ENCODE results near the gene CLDN4. TPM values are rescaled to one million over a fixed set of nuclear protein-coding genes. Genes with fewer than 3 reads are reported as not detected.

The CLDN4 gene
- total and polyA plus RNA-seq, 9 of the 15 experiments (the other 6 are each of a cell fraction or from before 2014, with no cell fraction given): 0.05 to 0.60 (median 0.06) TPM; not detected in 3

GRCh38 chr7:73851410-73852338 is 20.9 kb downstream of the CLDN4 start (continued):
- TF ChIP-seq THRB (CRISPR knock-in tag; conservative IDR thresholded peaks at IDR 0.05) (no peak), NFE2L1 (tag; IDR thresholded peaks at IDR 0.05; ENCODE audit: borderline replicate concordance, low read depth) (no peak), MEF2D (tag; conservative IDR thresholded peaks at IDR 0.05; ENCODE audit: low read depth) (peak; percentile 51; the same call in 1 of the 2 replicates), THAP7 (CRISPR knock-in tag; IDR thresholded peaks at IDR 0.05) (no peak), TAF7 (tag; IDR thresholded peaks at IDR 0.05) (no peak), ZHX1 (conservative IDR thresholded peaks at IDR 0.05; ENCODE audit: low read length) (no peak), DIDO1 (tag; IDR thresholded peaks at IDR 0.05; ENCODE audit: low read depth) (no peak), NFATC3 (IDR thresholded peaks at IDR 0.05) (no peak), BMI1 (IDR thresholded peaks at IDR 0.05; ENCODE audit: low read length) (no peak), SNIP1 (IDR thresholded peaks at IDR 0.05; ENCODE audit: low read depth) (no peak), ZNF592 (IDR thresholded peaks at IDR 0.05) (no peak), CSDE1 (IDR thresholded peaks at IDR 0.05) (no peak), ID3 (CRISPR knock-in tag; IDR thresholded peaks at IDR 0.05) (no peak), ID3 (tag; IDR thresholded peaks at IDR 0.05) (peak; percentile 45; the same call in 1 of the 2 replicates), ELF2 (CRISPR knock-in tag; IDR thresholded peaks at IDR 0.05) (no peak; the same call in 1 of the 2 replicates), ZKSCAN8 (CRISPR knock-in tag; IDR thresholded peaks at IDR 0.05) (no peak), BRD4 (IDR thresholded peaks at IDR 0.05) (no peak), NCOR1 (IDR thresholded peaks at IDR 0.05) (peak; percentile 79)

Measured in K562 (cell line).